CD4-positive, CD25-positive, alpha-beta regulatory T cell (primary cell): ENCODE results near the gene DDX28. TPM values are rescaled to one million over a fixed set of nuclear protein-coding genes. Genes with fewer than 3 reads are reported as not detected.
A peak's percentile ranks its signal among the peaks of the same experiment; 100 is the strongest.
"Not testable (repeated sequence)": the region's sequence is repeated elsewhere in the genome, so short reads cannot be mapped to it uniquely, and the experiment has no call there.

Experiments used
- ATAC-seq, 2 donors: fragments of 150-1000 bp; cut with Tn5 transposase; one replicate each; pipeline ENCODE4 v1.10.0; 2021; ENCODE audit warnings: low read depth in 2 of 2, moderate number of reproducible peaks in 2 of 2, moderate library complexity in 1 of 2
- DNase-seq, 3 donors: peaks; one replicate each; pipeline versions ENCODE4 v3.0.0 to v3.0.0-alpha.2; 2012 to 2022; ENCODE audit warnings: mixed read lengths in 1 of 3
- H3K27ac ChIP-seq: one replicate; pipeline ENCODE4 v1.7.0; 2013; ENCODE audit warnings: mild to moderate bottlenecking, low read length; ENCODE audit not compliant: insufficient read depth, poor library complexity, severe bottlenecking
- H3K27me3 ChIP-seq: one replicate; pipeline ENCODE4 v1.7.0; 2013; ENCODE audit warnings: low read length; ENCODE audit not compliant: control insufficient read depth, insufficient read depth
- H3K36me3 ChIP-seq: one replicate; pipeline ENCODE4 v1.7.0; 2013; ENCODE audit warnings: mild to moderate bottlenecking, low read length, moderate library complexity; ENCODE audit not compliant: control insufficient read depth, insufficient read depth
- H3K4me1 ChIP-seq: 2 replicates; pipeline ENCODE4 v1.7.0; 2013; ENCODE audit warnings: mild to moderate bottlenecking, low read length; ENCODE audit not compliant: insufficient read depth, control insufficient read depth, poor library complexity, severe bottlenecking
- H3K4me3 ChIP-seq: one replicate; pipeline ENCODE4 v1.7.0; 2013; ENCODE audit warnings: low read depth, mild to moderate bottlenecking, low read length, moderate library complexity
- H3K9me3 ChIP-seq, 2 experiments: 1 replicate in 1 of 2; 2 replicates in 1 of 2; pipeline ENCODE4 v1.7.0; 2013; ENCODE audit warnings: low read length in 2 of 2, mild to moderate bottlenecking in 1 of 2, moderate library complexity in 1 of 2; ENCODE audit not compliant: control insufficient read depth in 2 of 2
- H3K27ac Mint-ChIP-seq, 3 donors: one replicate each; pipeline ENCODE4 v1.8.0; 2020 to 2022; ENCODE audit warnings: mild to moderate bottlenecking in 3 of 3, mixed read lengths in 3 of 3, moderate library complexity in 2 of 3
- H3K27me3 Mint-ChIP-seq: one replicate; pipeline ENCODE4 v1.8.0; 2022; ENCODE audit warnings: mild to moderate bottlenecking, mixed read lengths
- H3K36me3 Mint-ChIP-seq: one replicate; pipeline ENCODE4 v1.8.0; 2020; ENCODE audit warnings: mixed read lengths
- H3K4me1 Mint-ChIP-seq, 4 donors: one replicate each; pipeline ENCODE4 v1.8.0; 2020 to 2022; ENCODE audit warnings: mixed read lengths in 4 of 4, mild to moderate bottlenecking in 1 of 4
- H3K4me3 Mint-ChIP-seq, 4 donors: one replicate each; pipeline ENCODE4 v1.8.0; 2020 to 2022; ENCODE audit warnings: mild to moderate bottlenecking in 4 of 4, mixed read lengths in 4 of 4, moderate library complexity in 3 of 4
- H3K9me3 Mint-ChIP-seq, 7 donors: one replicate each; pipeline ENCODE4 v1.8.0; 2020 to 2022; ENCODE audit warnings: mixed read lengths in 7 of 7, mild to moderate bottlenecking in 3 of 7, moderate library complexity in 2 of 7
- polyA plus RNA-seq, 4 donors: library from polyadenylated mRNA; unstranded; fragments of 300-500 nt; fragmentation: Illumina TruSeq; gene quantifications; one replicate each; pipeline ENCODE4 v1.2.3, GENCODE V29; 2021
- total RNA-seq: library from RNA; stranded (reverse); gene quantifications from one replicate; pipeline ENCODE4 v1.2.3, GENCODE V29; 2022

DDX28 gene
- total and polyA plus RNA-seq, 5 donors from 2014 or later = 14.9 to 68.2 (median 60.7) TPM

- no peaks in the 10 kb centered on the region for H3K27me3 ChIP-seq
- H3K27ac ChIP-seq = no peak overlapping the region
- peaks cover 19% of the 10 kb centered on the region for H3K4me1 ChIP-seq
- no peaks in the 10 kb centered on the region for H3K9me3 Mint-ChIP-seq
- DNase-seq = no peak
- no peaks in the 10 kb centered on the region for H3K36me3 ChIP-seq
- no peak for ATAC-seq
- no peak overlapping the region for H3K27ac Mint-ChIP-seq
- no peaks in the 10 kb centered on the region for H3K9me3 ChIP-seq
- H3K4me3 ChIP-seq = no peak overlapping the region
- no peak overlapping the region for H3K4me3 Mint-ChIP-seq
- peaks cover 0 to 27% (median 14%) of the 10 kb centered on the region in 4 donors for H3K4me1 Mint-ChIP-seq
- no peaks in the 10 kb centered on the region for H3K27me3 Mint-ChIP-seq
- H3K36me3 Mint-ChIP-seq = no peaks in the 10 kb centered on the region
These were observed 40.9 kb downstream of the DDX28 start for GRCh38 chr16:67982011-67982696.

- H3K9me3 ChIP-seq = no peaks in the 10 kb centered on the region
- peaks cover 19% of the 10 kb centered on the region for H3K4me1 ChIP-seq
- Mint-ChIP-seq H3K4me1 (peaks cover 0 to 27% (median 13%) of the 10 kb centered on the region in 4 donors), H3K4me3 (no peak within 1 kb of the TSS), H3K9me3 (no peaks in the 10 kb centered on the region), H3K36me3 (no peaks in the 10 kb centered on the region), H3K27ac (peak within 1 kb of the TSS in 1 of 3 donors; percentile 52), H3K27me3 (no peaks in the 10 kb centered on the region)
- DNase-seq (no peak), ATAC-seq (no peak)
- H3K4me3 ChIP-seq = no peak within 1 kb of the TSS
- H3K27ac ChIP-seq = no peak within 1 kb of the TSS
- no peaks in the 10 kb centered on the region for H3K36me3 ChIP-seq
- no peaks in the 10 kb centered on the region for H3K27me3 ChIP-seq
These were observed 42.9 kb downstream of the DDX28 start, which contains the start of gene DPEP3 for GRCh38 chr16:67979955-67980678. Gene DPEP3, minus strand, starts transcription at chr16:67980499. Its CDS starts 119 bp downstream, at chr16:67980380.

- no peak overlapping the region for H3K27ac ChIP-seq
- no peaks in the 10 kb centered on the region for H3K9me3 ChIP-seq
- Mint-ChIP-seq H3K36me3 (no peaks in the 10 kb centered on the region), H3K27ac (no peak overlapping the region), H3K4me3 (no peak overlapping the region), H3K4me1 (peaks cover 0 to 3% (median 0%) of the 10 kb centered on the region in 4 donors), H3K9me3 (no peaks in the 10 kb centered on the region), H3K27me3 (peaks cover 5% of the 10 kb centered on the region)
- ATAC-seq = no peak
- no peaks in the 10 kb centered on the region for H3K36me3 ChIP-seq
- H3K27me3 ChIP-seq = no peaks in the 10 kb centered on the region
- no peak for DNase-seq
- H3K4me1 ChIP-seq = no peaks in the 10 kb centered on the region
- no peak overlapping the region for H3K4me3 ChIP-seq
These were observed 45.4 kb downstream of the DDX28 start for GRCh38 chr16:67977469-67978227.

- no peak for DNase-seq
- no peaks in the 10 kb centered on the region for H3K9me3 ChIP-seq
- no peak overlapping the region for H3K27ac ChIP-seq
- no peaks in the 10 kb centered on the region for H3K4me1 ChIP-seq
- Mint-ChIP-seq H3K36me3 (no peaks in the 10 kb centered on the region), H3K4me1 (no peaks in the 10 kb centered on the region), H3K9me3 (no peaks in the 10 kb centered on the region), H3K4me3 (no peak overlapping the region), H3K27ac (no peak overlapping the region), H3K27me3 (peaks cover 5% of the 10 kb centered on the region)
- H3K36me3 ChIP-seq = no peaks in the 10 kb centered on the region
- no peak overlapping the region for H3K4me3 ChIP-seq
- no peaks in the 10 kb centered on the region for H3K27me3 ChIP-seq
- no peak for ATAC-seq
These were observed 46.0 kb downstream of the DDX28 start for GRCh38 chr16:67977005-67977404.

- Histone ChIP-seq H3K27ac (no peak overlapping the region), H3K4me1 (no peaks in the 10 kb centered on the region), H3K36me3 (no peaks in the 10 kb centered on the region), H3K4me3 (no peak overlapping the region), H3K9me3 (no peaks in the 10 kb centered on the region), H3K27me3 (no peaks in the 10 kb centered on the region)
- no peak overlapping the region for H3K4me3 Mint-ChIP-seq
- DNase-seq (no peak), ATAC-seq (no peak)
- no peaks in the 10 kb centered on the region for H3K9me3 Mint-ChIP-seq
- H3K36me3 Mint-ChIP-seq = no peaks in the 10 kb centered on the region
- H3K27me3 Mint-ChIP-seq = peaks cover 5% of the 10 kb centered on the region
- H3K27ac Mint-ChIP-seq = peak overlapping the region in 1 of 3 donors; percentile 46
- no peaks in the 10 kb centered on the region for H3K4me1 Mint-ChIP-seq
These were observed 46.8 kb downstream of the DDX28 start for GRCh38 chr16:67976205-67976604.

- H3K4me3 Mint-ChIP-seq = no peak overlapping the region
- no peaks in the 10 kb centered on the region for H3K9me3 Mint-ChIP-seq
- Histone ChIP-seq H3K4me3 (no peak overlapping the region), H3K4me1 (no peaks in the 10 kb centered on the region), H3K36me3 (no peaks in the 10 kb centered on the region), H3K27ac (no peak overlapping the region), H3K27me3 (no peaks in the 10 kb centered on the region), H3K9me3 (no peaks in the 10 kb centered on the region)
- DNase-seq = no peak
- H3K4me1 Mint-ChIP-seq = peaks cover 0 to 5% (median 0%) of the 10 kb centered on the region in 4 donors
- H3K27me3 Mint-ChIP-seq = peaks cover 5% of the 10 kb centered on the region
- no peaks in the 10 kb centered on the region for H3K36me3 Mint-ChIP-seq
- ATAC-seq = no peak
- no peak overlapping the region for H3K27ac Mint-ChIP-seq
These were observed 47.5 kb downstream of the DDX28 start for GRCh38 chr16:67975321-67976105.

GRCh38 chr16:67972285-67972684 lies 50.7 kb downstream of the DDX28 start:
- H3K4me1 Mint-ChIP-seq = peaks cover 5 to 21% (median 10%) of the 10 kb centered on the region in 4 donors
- H3K9me3 ChIP-seq, H3K27me3 ChIP-seq, H3K36me3 Mint-ChIP-seq, H3K36me3 ChIP-seq, H3K27ac ChIP-seq, H3K27ac Mint-ChIP-seq, DNase-seq, H3K9me3 Mint-ChIP-seq, ATAC-seq, H3K4me3 ChIP-seq: not testable (repeated sequence)
- H3K4me1 ChIP-seq = peaks cover 13% of the 10 kb centered on the region
- H3K27me3 Mint-ChIP-seq = peaks cover 11% of the 10 kb centered on the region
- H3K4me3 Mint-ChIP-seq = peak overlapping the region in 1 of 4 donors; percentile 58
